GM12878 (cell line): ENCODE measurements around the gene CDH9. TPM values are rescaled to one million over a fixed set of nuclear protein-coding genes. Genes with fewer than 3 reads are reported as not detected.

Experiments used
- ATAC-seq: fragments of 200-7000 bp; cut with Tn5 transposase; 3 replicates; pipeline ENCODE4 v1.9.1; 2020; ENCODE audit warnings: mild to moderate bottlenecking, moderate library complexity
- BruUV-seq: library from RNA; stranded (reverse); fragments of 400-500 nt; replicated peaks from 2 replicates; lab custom pipeline; 2021; lab: Mats Ljungman, UMichigan
- CTCF ChIA-PET: fragments of 300-600 bp; sonication (Branson Sonifier 250); formaldehyde crosslinking; extraction: SDS; loops from one replicate; lab custom pipeline; 2021; ENCODE audit warnings: inconsistent platforms; lab: Yijun Ruan, JAX
- POLR2A ChIA-PET: fragments of 350-600 bp; formaldehyde crosslinking; extraction: SDS; loops from one replicate; lab custom pipeline; 2021; ENCODE audit warnings: inconsistent platforms; lab: Charles Lee
- RAD21 ChIA-PET: fragments of 300-600 bp; sonication (Branson Sonifier 250); formaldehyde crosslinking; loops from one replicate; lab custom pipeline; 2023; ENCODE audit warnings: antibody characterized with exemption; ENCODE audit not compliant: unreplicated experiment; lab: Charles Lee
- SMC1A ChIA-PET: fragments of 300-600 bp; sonication (Branson Sonifier 250); formaldehyde crosslinking; loops from one replicate; lab custom pipeline; 2023; ENCODE audit not compliant: unreplicated experiment, uncharacterized antibody; lab: Charles Lee
- DNase-seq: peaks from one replicate; pipeline ENCODE4 v3.0.0-alpha.2; 2011; ENCODE audit warnings: low read depth, low spot score
- FAIRE-seq: peaks from 3 replicates; lab custom pipeline; 2011; peaks lifted over from hg19 to GRCh38; lab: Jason Lieb, UNC
- H2AFZ ChIP-seq: 2 replicates; pipeline ENCODE4 v1.6.0; 2011; ENCODE audit warnings: low read depth, low read length, control low read depth; ENCODE audit not compliant: control insufficient read depth
- H3K27ac ChIP-seq: 2 replicates; pipeline ENCODE4 v1.5.1; 2011; ENCODE audit warnings: control low read depth; ENCODE audit not compliant: control insufficient read depth, insufficient read depth
- H3K27me3 ChIP-seq, 2 experiments: replicated peaks in 1 of 2; 2 replicates each; pipeline versions ENCODE4 v1.6.0 to v1.6.1; 2011; ENCODE audit warnings: low read length in 1 of 2; ENCODE audit not compliant: control insufficient read depth in 2 of 2, insufficient read depth in 2 of 2
- H3K36me3 ChIP-seq, 2 experiments: 2 replicates each; pipeline ENCODE4 v1.5.1; 2011; ENCODE audit warnings: low read length in 1 of 2; ENCODE audit not compliant: control insufficient read depth in 2 of 2, insufficient read depth in 2 of 2
- H3K4me1 ChIP-seq: 2 replicates; pipeline ENCODE4 v1.6.1; 2011; ENCODE audit warnings: mild to moderate bottlenecking, low read length, moderate library complexity, mixed read lengths; ENCODE audit not compliant: control insufficient read depth, insufficient read depth
- H3K4me2 ChIP-seq: 2 replicates; pipeline ENCODE4 v1.6.0; 2011; ENCODE audit warnings: control low read depth; ENCODE audit not compliant: control insufficient read depth, insufficient read depth
- H3K4me3 ChIP-seq: fragments of 200-600 bp; sonication (generic); 2 replicates; pipeline ENCODE4 v1.5.1; 2016
- H3K79me2 ChIP-seq: 2 replicates; pipeline ENCODE4 v1.6.0; 2011; ENCODE audit warnings: low read length; ENCODE audit not compliant: control insufficient read depth, insufficient read depth
- H3K9ac ChIP-seq: 2 replicates; pipeline ENCODE4 v1.8.0; 2011; ENCODE audit warnings: low read length, control low read depth, mixed read lengths; ENCODE audit not compliant: control insufficient read depth, insufficient read depth
- H3K9me3 ChIP-seq: replicated peaks from 3 replicates; pipeline ENCODE4 v1.5.1; 2011; ENCODE audit warnings: mild to moderate bottlenecking, low read length; ENCODE audit not compliant: control insufficient read depth, insufficient read depth
- H4K20me1 ChIP-seq: 2 replicates; pipeline ENCODE4 v1.6.0; 2011; ENCODE audit not compliant: control insufficient read depth, insufficient read depth
- CBFB ChIP-seq: IDR thresholded peaks from 2 replicates; pipeline ENCODE4 v1.6.1; 2016; ENCODE audit warnings: antibody characterized with exemption, low read depth
- CBX5 ChIP-seq: sonication (generic); IDR thresholded peaks from 2 replicates; pipeline ENCODE4 v1.6.1; 2016; ENCODE audit warnings: low read depth, moderate library complexity, mild to moderate bottlenecking, inconsistent platforms
- ETV6 ChIP-seq, 2 experiments: fragments of 450-650 bp in 1 of 2; IDR thresholded peaks in 1 of 2; conservative IDR thresholded peaks in 1 of 2; 2 replicates each; pipeline ENCODE4 v1.6.1; 2014; ENCODE audit warnings: antibody characterized with exemption in 1 of 2, borderline replicate concordance in 1 of 2, low read depth in 1 of 2, mild to moderate bottlenecking in 1 of 2, moderate library complexity in 1 of 2
- RAD21 ChIP-seq: IDR thresholded peaks from 2 replicates; pipeline ENCODE4 v1.6.1; 2011; ENCODE audit warnings: mild to moderate bottlenecking, low read depth, low read length, moderate library complexity; ENCODE audit not compliant: insufficient read depth
- REST ChIP-seq: IDR thresholded peaks from 2 replicates; pipeline ENCODE4 v1.6.1; 2012; ENCODE audit warnings: mild to moderate bottlenecking, low read depth, low read length
- WGBS: methylation state at CpG from one replicate; pipeline ENCODE4 v1.1.6; 2016; ENCODE audit warnings: low lambda C conversion rate; ENCODE audit not compliant: insufficient replicate concordance, insufficient coverage; ENCODE audit errors: missing lambda C conversion rate; 5-methylcytosine and 5-hydroxymethylcytosine counted together
- in situ Hi-C: fragments of 300-500 bp; cut with MboI; formaldehyde crosslinking; loops from 9 replicates; pipeline ENCODE4 v1.14.3; 2018; ENCODE audit warnings: mixed read lengths
- intact Hi-C: fragments of 100-400 bp; cut with micrococcal nuclease; formaldehyde crosslinking; loops from one replicate; pipeline ENCODE4 v1.14.2; 2022; ENCODE audit not compliant: unreplicated experiment
- polyA plus RNA-seq, 11 experiments: library from polyadenylated mRNA; depleted of rRNA in 4 of 11; unstranded in 6 of 11; stranded (reverse) in 5 of 11; fragments of >200 nt; fragmentation: Nextera tagmentation in 4 of 11; fragmentation: Illumina TruSeq in 1 of 11; extraction: Ambion mirVana in 4 of 11; extraction: Trizol in 1 of 11; gene quantifications; 1 replicate in 1 of 11; 2 replicates in 10 of 11; pipeline versions ENCODE4 v1.2.1 to v1.2.3, GENCODE V29; 2011 to 2016; ENCODE audit warnings: inconsistent platforms in 2 of 11, missing spikeins in 2 of 11, low read depth in 1 of 11
- total RNA-seq, 4 experiments: library from RNA; depleted of rRNA in 3 of 4; stranded (reverse); fragments of >200 nt in 3 of 4; fragmentation: Illumina TruSeq in 1 of 4; extraction: Trizol in 1 of 4; gene quantifications; 2 replicates each; pipeline versions ENCODE4 v1.2.1 to v1.2.3, GENCODE V29; 2013 to 2021
- TF ChIP-seq, protein P1 (sequence below), 3 experiments: IDR thresholded peaks in 2 of 3; conservative IDR thresholded peaks in 1 of 3; 2 replicates each; pipeline ENCODE4 v1.5.1; 2011; ENCODE audit warnings: low read depth in 3 of 3, low read length in 3 of 3, mild to moderate bottlenecking in 3 of 3, control low read depth in 2 of 3, moderate library complexity in 2 of 3, inconsistent platforms in 1 of 3, mixed read lengths in 1 of 3; ENCODE audit not compliant: control insufficient read depth in 2 of 3, insufficient read depth in 1 of 3; ENCODE audit errors: extremely low read depth in 1 of 3
- TF ChIP-seq, protein P2 (sequence below): fragments of 450-650 bp; conservative IDR thresholded peaks from 2 replicates; pipeline ENCODE4 v1.6.1; 2017; ENCODE audit warnings: mild to moderate bottlenecking, moderate library complexity

The CDH9 gene
- total and polyA plus RNA-seq, 10 of the 15 experiments (the other 5 are each of a cell fraction or from before 2014, with no cell fraction given), result not detected

DNA sequence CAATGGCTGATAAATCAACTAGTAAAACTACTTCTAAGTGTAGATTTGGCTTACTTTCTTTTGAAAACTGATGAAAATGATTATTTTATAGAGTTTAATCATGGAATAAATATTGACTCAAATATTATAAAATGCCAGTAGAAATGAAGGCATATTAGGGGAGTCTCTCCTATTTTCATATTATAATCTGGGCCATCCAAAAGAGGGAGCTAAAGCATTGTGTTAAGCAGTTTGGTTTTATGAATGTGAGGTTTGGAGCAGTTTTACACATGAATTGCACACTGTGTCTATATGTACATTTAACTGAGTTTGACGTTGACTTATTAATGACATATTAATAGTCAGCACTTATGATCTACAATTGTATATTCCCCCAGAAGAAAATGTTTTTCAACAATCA is 17.4 kb downstream of the CDH9 start:
- no peak for DNase-seq
- ChIA-PET RAD21 (no interaction called here), CTCF (no interaction called here), SMC1A (interaction anchor here (0.6 kb wide), 1 partner anchor 238 kb away, joined by 3 read pairs; no protein-coding TSS in a partner anchor), POLR2A (interaction anchor here (0.6 kb wide), 1 partner anchor 155 kb away, joined by 4 read pairs; no protein-coding TSS in a partner anchor)
- Histone ChIP-seq H3K9me3 (no peaks in the 10 kb centered on the region), H3K79me2 (no peaks in the 10 kb centered on the region), H3K4me3 (no peak overlapping the region), H3K4me1 (no peaks in the 10 kb centered on the region), H4K20me1 (no peaks in the 10 kb centered on the region), H2AFZ (no peak overlapping the region), H3K4me2 (no peak overlapping the region), H3K36me3 (no peaks in the 10 kb centered on the region), H3K27ac (no peak overlapping the region), H3K9ac (no peak overlapping the region), H3K27me3 (no peaks in the 10 kb centered on the region)
- FAIRE-seq, result no peak
- BruUV-seq, result no TSS peak
- 36% methylated on average over 1 of the region's 1 CpG for WGBS
- ATAC-seq, result no peak
- TF ChIP-seq CBFB (no peak), RAD21 (peak; percentile 29; the same call in 1 of the 2 replicates)
- TF ChIP-seq, protein P1, sequence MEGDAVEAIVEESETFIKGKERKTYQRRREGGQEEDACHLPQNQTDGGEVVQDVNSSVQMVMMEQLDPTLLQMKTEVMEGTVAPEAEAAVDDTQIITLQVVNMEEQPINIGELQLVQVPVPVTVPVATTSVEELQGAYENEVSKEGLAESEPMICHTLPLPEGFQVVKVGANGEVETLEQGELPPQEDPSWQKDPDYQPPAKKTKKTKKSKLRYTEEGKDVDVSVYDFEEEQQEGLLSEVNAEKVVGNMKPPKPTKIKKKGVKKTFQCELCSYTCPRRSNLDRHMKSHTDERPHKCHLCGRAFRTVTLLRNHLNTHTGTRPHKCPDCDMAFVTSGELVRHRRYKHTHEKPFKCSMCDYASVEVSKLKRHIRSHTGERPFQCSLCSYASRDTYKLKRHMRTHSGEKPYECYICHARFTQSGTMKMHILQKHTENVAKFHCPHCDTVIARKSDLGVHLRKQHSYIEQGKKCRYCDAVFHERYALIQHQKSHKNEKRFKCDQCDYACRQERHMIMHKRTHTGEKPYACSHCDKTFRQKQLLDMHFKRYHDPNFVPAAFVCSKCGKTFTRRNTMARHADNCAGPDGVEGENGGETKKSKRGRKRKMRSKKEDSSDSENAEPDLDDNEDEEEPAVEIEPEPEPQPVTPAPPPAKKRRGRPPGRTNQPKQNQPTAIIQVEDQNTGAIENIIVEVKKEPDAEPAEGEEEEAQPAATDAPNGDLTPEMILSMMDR (IDR thresholded peaks at IDR 0.05 in 2 of 3, conservative IDR thresholded peaks at IDR 0.05 in 1 of 3; ENCODE audit: control insufficient read depth in 2 of 3, extremely low read depth in 1 of 3, insufficient read depth in 1 of 3, low read depth in 3 of 3, low read length in 3 of 3), result peak in 1 of 3 experiments; percentile 25; a peak in 1 of 6 replicates
- in situ Hi-C loops (no loop called here), intact Hi-C loops (no loop called here)

- ChIA-PET RAD21 (no interaction called here), SMC1A (no interaction called here), CTCF (no interaction called here), POLR2A (no interaction called here)
- H3K27me3 ChIP-seq, result no peaks in the 10 kb centered on the region
- H4K20me1 ChIP-seq, result no peaks in the 10 kb centered on the region
- no peak overlapping the region for H3K4me3 ChIP-seq
- H3K79me2 ChIP-seq, result no peaks in the 10 kb centered on the region
- no peak overlapping the region for H2AFZ ChIP-seq
- no peak overlapping the region for H3K9ac ChIP-seq
- intact Hi-C loops, result no loop called here
- H3K4me2 ChIP-seq, result no peak overlapping the region
- in situ Hi-C loops, result no loop called here
- no peak overlapping the region for H3K27ac ChIP-seq
- DNase-seq, result no peak
- H3K4me1 ChIP-seq, result no peaks in the 10 kb centered on the region
- no peak for ATAC-seq
- no peak for FAIRE-seq
- no peaks in the 10 kb centered on the region for H3K9me3 ChIP-seq
- H3K36me3 ChIP-seq, result no peaks in the 10 kb centered on the region
- no TSS peak for BruUV-seq
- TF ChIP-seq CBX5 (no peak), ETV6 (conservative IDR thresholded peaks at IDR 0.05 in 1 of 2, IDR thresholded peaks at IDR 0.05 in 1 of 2; ENCODE audit: borderline replicate concordance in 1 of 2, low read depth in 1 of 2) (no peak), REST (no peak)
- TF ChIP-seq, protein P2, sequence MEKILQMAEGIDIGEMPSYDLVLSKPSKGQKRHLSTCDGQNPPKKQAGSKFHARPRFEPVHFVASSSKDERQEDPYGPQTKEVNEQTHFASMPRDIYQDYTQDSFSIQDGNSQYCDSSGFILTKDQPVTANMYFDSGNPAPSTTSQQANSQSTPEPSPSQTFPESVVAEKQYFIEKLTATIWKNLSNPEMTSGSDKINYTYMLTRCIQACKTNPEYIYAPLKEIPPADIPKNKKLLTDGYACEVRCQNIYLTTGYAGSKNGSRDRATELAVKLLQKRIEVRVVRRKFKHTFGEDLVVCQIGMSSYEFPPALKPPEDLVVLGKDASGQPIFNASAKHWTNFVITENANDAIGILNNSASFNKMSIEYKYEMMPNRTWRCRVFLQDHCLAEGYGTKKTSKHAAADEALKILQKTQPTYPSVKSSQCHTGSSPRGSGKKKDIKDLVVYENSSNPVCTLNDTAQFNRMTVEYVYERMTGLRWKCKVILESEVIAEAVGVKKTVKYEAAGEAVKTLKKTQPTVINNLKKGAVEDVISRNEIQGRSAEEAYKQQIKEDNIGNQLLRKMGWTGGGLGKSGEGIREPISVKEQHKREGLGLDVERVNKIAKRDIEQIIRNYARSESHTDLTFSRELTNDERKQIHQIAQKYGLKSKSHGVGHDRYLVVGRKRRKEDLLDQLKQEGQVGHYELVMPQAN, result no peak
Measured at GRCh38 chr5:27015758-27016157, 22.6 kb downstream of the CDH9 start.
